GM08714 (cell line): ENCODE measurements around the gene DSCAML1.

ENCODE experiments used
- H3K4me3 ChIP-seq: fragments of 200-500 bp; sonication (Bioruptor generic); 2 replicates; pipeline ENCODE4 v1.5.1; 2014; ENCODE audit warnings: mild to moderate bottlenecking, low read length, inconsistent platforms
- ZNF274 ChIP-seq: IDR thresholded peaks from 2 replicates; pipeline ENCODE4 v1.6.1; 2012; ENCODE audit warnings: mild to moderate bottlenecking, low read depth, low read length

DSCAML1 gene

GRCh38 chr11:117686711-117687110, 110.3 kb downstream of the DSCAML1 start:
- H3K4me3 ChIP-seq: no peak overlapping the region
- TF ChIP-seq ZNF274: no peak

- TF ChIP-seq ZNF274: no peak
- no peak overlapping the region for H3K4me3 ChIP-seq
Observed at GRCh38 chr11:117685566-117685965, 111.5 kb downstream of the DSCAML1 start.

- TF ChIP-seq ZNF274: no peak
Observed at GRCh38 chr11:117684731-117685130, 112.3 kb downstream of the DSCAML1 start.

GRCh38 chr11:117684111-117684510, 112.9 kb downstream of the DSCAML1 start:
- no peak overlapping the region for H3K4me3 ChIP-seq
- no peak for TF ChIP-seq ZNF274

More at GRCh38 chr11:117684731-117685130, 112.3 kb downstream of the DSCAML1 start:
- H3K4me3 ChIP-seq: no peak overlapping the region

- no peak overlapping the region for H3K4me3 ChIP-seq
- no peak for TF ChIP-seq ZNF274
Observed at GRCh38 chr11:117681438-117681837, 115.6 kb downstream of the DSCAML1 start.

- H3K4me3 ChIP-seq: no peak overlapping the region
- no peak for TF ChIP-seq ZNF274
Observed at GRCh38 chr11:117679461-117679860, 117.6 kb downstream of the DSCAML1 start.

- no peak overlapping the region for H3K4me3 ChIP-seq
- no peak for TF ChIP-seq ZNF274
Observed at GRCh38 chr11:117678658-117679406, 118.2 kb downstream of the DSCAML1 start.

- no peak overlapping the region for H3K4me3 ChIP-seq
- no peak for TF ChIP-seq ZNF274
Observed at GRCh38 chr11:117677729-117678310, 119.2 kb downstream of the DSCAML1 start.

- no peak for TF ChIP-seq ZNF274
- H3K4me3 ChIP-seq: no peak overlapping the region
Observed at GRCh38 chr11:117676501-117676900, 120.5 kb downstream of the DSCAML1 start.

GRCh38 chr11:117673602-117674001, 123.4 kb downstream of the DSCAML1 start:
- no peak overlapping the region for H3K4me3 ChIP-seq
- TF ChIP-seq ZNF274: no peak

GRCh38 chr11:117671370-117671769, 125.6 kb downstream of the DSCAML1 start:
- H3K4me3 ChIP-seq: no peak overlapping the region
- TF ChIP-seq ZNF274: no peak

GRCh38 chr11:117670924-117671323, 126.1 kb downstream of the DSCAML1 start:
- no peak overlapping the region for H3K4me3 ChIP-seq
- TF ChIP-seq ZNF274: no peak

GRCh38 chr11:117670443-117670842, 126.6 kb downstream of the DSCAML1 start:
- no peak overlapping the region for H3K4me3 ChIP-seq
- TF ChIP-seq ZNF274: no peak

- H3K4me3 ChIP-seq: no peak overlapping the region
- TF ChIP-seq ZNF274: no peak
Observed at GRCh38 chr11:117669616-117670015, 127.4 kb downstream of the DSCAML1 start.

- H3K4me3 ChIP-seq: no peak overlapping the region
- TF ChIP-seq ZNF274: no peak
Observed at GRCh38 chr11:117669062-117669461, 128.0 kb downstream of the DSCAML1 start.
